ENCODE measurements around the gene EML5.
"Not testable (repeated sequence)": the region's sequence is repeated elsewhere in the genome, so short reads cannot be mapped to it uniquely, and the experiment has no call there.

The EML5 gene

DNA sequence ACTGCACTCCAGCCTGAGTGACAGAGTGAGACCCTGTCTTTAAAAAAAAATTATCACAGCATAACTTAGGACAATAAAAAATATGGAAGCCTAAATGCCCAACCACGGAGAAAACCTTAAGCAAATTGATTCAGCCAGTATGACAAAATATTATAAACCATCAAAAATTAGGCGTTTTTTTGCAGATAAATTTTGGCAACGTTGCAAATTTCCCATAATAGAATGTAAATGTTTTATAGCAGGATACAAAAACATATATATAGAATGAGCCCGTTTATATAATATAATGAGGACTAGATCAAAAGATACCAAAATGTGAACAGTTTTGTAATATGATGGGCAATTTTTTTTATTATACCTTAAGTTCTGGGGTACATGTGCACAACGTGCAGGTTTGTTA lies 6.8 kb upstream of the EML5 start:
- no peak for DNase-seq

DNA sequence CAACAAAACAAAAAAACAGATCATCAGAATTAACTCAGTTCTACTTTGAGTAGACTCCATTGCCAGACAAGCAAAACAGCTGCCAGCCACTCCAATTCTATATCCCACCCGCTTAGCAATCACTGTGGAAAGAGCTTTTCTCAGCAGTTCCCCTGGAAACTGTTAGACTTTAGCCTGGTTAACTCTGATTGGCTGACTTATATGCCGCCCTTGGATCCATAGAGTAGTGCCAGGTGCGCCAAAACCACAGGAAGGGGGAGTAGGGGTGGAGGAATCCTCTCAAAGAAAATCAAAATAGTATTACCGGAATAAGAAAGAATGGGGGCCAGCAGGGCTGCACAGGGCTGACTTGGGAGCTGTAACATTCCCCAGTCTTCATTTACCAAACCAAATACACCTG lies 5.4 kb upstream of the EML5 start:
- DNase-seq, result peak; percentile 79

DNA sequence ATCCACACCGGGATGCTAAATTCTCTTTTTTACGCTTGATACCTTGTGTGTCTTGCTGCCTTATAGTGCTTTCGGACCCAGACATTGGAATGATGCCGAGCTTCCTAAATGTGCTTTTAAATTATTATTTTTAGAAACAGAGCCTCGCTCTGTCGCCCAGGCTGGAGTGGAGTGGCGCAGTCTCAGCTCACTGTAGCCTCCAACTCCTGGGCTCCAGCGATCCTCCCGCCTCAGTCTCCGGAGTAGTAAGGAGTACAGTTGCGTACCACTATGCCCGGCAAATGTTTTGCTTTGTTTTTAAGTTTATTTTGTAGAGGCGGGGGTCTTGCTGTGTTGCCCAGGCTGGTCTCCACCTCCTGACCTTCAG lies 489 bp upstream of the EML5 start:
- no peak for DNase-seq

DNA sequence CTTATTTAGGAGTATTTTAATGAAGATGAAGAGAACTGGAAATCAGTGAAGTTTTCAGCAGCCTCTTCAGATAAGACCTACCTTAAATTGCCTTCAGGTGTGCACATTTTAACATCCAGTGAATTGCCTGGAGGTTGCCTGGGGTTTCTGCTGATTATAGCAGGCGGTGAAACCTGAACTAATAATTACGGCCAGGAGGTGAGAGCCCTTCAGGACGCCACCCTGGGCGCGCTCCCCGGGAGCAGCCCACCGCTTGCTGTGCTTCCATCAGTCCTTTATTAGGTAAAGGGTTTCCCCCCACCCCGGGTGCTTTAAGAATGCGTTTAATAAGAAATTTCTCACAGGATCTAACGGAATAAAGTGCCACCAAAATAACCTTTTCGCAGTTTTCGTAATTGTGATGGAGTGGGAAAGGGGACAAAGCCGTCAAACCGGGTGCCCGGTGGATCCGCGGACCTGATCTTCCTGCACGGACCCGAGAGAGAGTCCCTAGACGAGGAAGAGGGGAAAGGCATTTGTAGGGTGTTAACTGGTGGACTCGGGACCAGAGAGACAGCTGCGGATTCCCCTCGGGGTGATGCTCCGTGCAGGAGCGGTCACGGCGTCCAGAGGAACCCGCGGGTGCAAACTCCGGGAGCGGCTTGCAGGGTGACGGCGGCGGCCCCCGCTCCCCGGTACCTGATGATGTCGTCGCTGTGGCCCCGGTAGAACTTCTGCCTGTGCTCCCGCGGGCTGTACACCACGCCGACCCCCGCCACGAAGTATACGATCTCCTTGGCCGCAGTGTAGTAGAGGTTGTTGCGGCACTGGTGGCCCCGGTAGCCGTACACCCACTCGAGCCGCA lies 902 bp downstream of the EML5 start:
- peak; percentile 60 for DNase-seq

DNA sequence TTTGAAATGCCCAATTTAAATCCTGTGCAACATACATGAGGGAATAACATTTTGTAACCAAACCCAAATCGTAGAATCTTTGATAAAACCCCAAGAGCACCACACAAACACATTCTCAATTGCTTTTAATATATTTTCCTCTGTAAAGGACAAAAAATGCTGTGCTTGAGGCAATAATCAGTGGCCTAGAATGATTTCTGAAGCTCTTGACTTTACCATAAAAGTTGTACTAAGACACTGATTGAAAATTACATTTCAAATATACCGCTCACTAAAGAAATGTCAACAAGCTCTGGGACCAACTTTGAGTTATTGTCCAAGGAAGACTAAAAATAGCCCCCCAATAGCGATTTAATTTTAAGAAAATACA lies 1.5 kb downstream of the EML5 start:
- DNase-seq, result no peak

DNA sequence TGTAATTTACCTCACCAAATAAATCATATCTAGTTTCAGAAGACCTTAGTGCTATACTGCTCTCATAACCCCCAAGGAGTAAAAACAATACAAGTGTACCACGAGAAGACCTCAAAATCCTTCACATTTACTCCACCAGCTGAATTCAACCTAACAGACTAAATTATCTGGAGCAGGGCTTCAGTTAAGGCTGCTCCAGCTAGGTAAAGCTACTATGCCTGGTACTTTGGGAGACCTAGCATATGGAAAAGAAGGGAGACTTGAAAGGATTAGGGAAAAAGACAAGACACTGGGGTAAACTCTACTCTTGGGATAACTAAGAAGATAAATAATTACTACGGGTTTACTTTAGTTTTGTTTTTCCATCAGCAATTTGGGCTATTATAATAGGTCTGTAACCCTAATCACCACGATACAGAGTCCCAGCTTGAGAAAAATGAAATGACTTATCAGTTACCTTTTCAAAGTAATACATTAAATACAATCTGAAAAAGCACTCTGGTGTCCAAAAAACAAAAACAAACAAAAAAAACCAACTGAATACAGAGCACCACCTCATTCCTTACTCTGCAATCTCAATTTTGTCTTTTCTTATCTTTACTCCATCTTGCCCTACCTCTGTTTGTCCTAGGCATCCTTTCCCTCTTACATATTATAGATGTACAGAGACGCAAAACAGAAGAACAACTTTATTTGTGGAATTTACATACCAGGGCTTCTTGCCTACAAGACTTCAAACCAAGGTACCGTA lies 2.1 kb downstream of the EML5 start:
- no peak for DNase-seq

DNA sequence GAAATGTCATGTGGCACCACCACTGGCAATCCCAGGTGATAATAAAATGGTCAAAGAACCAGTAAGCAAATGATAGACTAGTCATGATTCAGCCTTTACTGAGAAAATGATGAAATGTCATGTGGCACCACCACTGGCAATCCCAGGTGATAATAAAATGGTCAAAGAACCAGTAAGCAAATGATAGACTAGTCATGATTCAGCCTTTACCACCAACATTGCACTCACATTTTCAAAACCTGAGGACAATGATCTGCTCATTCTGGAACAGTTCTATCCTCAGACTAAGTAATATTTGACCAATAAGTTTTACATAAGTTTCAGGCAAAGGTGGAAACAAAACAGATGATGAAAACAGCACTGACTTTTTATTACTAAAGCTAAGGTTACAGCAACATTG lies 3.2 kb downstream of the EML5 start:
- DNase-seq, result not testable (repeated sequence)

DNA sequence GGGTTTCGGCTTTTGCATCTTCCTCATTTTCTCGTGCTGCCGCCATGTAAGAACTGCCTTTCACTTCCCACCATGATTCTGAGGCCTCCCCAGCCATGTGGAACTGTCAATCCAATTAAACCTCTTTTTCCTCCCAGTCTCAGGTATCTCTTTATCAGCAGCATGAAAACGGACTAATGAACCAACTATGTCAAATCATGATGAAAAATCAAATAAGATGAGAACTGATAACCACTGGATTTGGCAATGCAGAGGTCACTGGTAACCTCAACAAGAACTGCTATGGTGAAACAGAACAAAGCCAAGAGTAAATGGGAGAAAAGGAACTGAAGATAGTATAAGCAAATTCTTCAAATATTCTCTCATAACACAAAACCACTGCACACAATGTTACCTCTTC lies 6.0 kb downstream of the EML5 start:
- DNase-seq, result no peak

DNA sequence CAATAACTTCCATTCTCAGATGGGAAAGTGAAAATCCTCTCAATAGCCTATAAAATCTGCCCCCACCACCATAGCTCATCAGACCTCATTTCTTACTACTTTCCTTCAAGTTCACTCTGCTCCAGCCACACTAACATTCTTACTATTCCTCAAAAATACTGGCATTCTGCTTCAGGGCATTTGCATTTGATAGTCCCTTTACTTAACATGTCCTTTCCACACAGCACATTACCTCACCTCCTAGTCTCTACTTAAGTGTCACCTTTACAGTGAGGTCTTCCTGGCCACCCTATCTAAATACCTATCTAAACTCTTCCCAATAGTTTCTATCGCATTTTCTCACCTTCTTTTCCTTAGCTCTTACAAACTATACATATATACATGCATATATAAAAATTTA lies 6.8 kb downstream of the EML5 start:
- no peak for DNase-seq

DNA sequence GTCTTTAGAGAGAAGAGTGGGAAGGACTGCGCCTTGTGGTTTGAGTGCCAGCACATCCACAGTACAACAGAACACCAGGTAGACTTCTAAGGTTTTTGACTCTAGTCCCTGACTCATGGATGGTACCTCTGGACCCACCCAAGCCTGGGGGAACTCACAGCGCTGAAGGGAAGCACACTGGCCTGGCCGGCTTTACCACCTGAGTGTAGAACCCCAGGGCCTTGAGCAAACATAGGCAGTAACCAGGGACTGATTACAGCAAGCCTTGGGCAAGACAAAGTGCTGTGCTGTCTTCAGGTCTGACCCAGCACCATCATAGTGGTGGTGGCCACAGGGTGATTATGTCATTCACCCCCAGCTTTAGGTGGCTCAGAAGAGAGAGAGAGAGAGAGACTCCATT lies 17.2 kb downstream of the EML5 start:
- no peak for DNase-seq

DNA sequence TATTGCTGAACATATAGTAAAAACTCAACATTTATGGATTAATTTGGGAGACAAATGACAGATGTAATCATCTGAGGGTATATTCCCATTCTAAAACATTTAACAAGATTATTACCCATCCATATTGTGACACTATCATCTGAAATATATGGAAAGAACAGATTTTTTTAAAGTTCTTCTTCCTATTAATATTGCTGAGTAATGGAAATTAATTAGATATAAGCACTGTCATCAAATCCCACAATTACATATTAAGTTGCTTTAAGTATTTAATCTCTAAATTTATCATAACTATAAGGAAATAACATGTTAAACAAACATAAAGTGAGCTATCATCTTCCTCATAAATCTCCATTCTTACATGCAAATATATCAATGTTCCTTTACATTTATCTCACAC lies 22.0 kb downstream of the EML5 start:
- DNase-seq, result no peak

DNA sequence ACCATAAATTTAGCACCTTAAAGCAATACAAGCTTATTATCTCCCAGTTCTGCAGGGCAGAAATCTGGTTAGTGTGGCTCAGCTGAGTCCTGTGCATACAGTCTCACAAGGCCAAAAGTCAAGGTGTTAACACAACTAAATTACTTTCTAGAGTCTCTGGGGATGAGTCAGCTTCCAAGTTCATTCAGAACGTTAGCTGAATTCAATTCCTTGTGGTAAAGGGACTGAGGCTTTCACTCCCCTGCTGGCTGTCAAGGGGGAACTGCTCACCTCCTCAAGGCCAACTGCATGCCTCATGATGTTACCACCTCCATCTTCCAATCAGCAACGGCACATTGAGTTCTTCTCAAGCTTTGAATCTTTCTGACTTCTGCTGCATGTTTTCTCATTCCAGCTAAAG lies 27.6 kb downstream of the EML5 start:
- DNase-seq, result no peak

DNA sequence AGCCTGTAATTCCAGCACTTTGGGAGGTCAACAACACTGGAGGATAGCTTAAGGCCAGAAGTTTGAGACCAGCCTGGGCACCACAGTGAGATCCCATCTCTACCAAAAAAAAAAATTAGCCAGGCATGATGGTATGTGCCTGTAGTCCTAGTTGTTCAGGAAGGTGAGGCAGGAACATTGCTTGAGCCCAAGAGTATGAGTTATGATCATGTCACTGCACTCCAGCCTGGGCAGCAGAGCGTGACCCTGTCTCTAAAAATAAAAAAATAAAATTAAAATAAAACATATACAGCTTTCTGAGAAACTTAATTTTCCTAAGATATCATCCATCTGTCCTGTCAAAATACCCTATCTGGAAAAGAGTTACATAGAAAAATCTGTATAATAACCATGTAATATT lies 38.9 kb downstream of the EML5 start:
- no peak for DNase-seq

DNA sequence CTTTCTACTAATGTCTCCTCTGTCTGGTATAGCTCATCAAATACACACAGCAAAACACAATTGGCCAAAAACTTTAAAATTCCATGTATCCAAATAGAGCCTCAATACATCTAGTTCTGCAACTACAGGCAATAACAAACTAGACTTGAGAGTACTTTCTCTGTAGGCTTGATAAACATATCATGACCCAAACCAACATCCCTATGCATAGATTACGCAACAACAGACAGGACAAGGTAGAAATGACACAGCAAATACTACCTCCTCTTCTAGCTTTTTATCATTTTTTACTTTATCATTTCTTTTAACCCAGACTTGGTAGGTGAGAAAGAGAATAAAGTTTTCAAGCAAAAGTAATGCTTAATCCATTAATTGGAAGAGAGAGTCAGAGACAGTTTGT lies 41.8 kb downstream of the EML5 start:
- DNase-seq, result no peak

DNA sequence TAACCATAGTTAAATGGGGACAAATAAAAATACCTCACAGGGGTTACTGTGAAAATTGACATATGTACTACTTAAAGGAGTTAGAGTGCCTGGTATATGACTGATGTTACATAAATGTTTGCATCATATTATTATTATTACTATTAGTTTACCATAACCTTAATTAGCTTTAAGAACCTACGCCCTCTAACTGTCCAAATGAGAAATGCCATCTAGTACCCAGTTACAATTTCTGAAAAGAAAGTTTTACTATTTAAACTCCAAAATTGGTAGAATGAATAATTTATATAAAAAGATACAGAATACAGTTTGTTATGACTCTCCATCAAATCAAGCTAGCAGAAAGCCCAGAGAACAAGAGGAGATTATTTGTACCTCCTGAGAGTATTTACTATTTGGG lies 42.3 kb downstream of the EML5 start:
- DNase-seq, result no peak

DNA sequence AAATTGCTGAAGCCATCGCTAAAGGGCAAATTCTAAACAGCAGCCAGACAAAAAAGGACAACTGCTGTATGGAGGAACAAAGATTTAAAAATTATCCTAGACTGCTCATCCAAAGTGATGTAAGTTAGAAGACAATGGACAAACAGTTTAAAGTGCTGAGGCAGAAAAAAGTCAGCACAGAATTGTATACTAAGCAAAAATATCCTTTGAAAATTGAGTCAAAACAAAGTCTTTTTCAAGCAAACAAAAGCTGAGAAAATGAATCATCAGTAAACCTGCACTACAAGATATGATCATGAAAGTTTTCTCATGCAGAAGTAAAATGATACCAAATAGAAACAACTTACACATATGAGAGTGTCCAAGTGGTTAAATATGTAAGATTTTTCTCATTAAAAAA lies 43.6 kb downstream of the EML5 start:
- no peak for DNase-seq

DNA sequence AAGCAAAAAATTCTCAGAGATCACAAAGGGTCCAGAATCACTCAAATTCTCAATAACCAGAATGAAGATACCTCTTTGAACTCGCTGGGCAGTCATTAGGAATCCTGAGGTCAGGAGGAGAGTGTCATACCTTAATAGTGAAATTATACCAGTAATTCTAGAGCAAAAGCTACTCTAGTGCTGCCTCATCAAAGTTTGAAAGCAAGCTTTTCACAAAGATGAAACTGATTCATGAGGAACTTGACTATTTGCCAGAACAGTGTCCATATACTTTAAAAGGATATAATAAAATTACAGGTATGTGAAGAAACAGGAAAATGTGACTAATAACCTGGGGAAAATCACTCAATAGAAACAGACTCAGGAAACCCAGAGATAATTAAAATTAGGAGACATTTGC lies 44.5 kb downstream of the EML5 start:
- DNase-seq, result no peak

DNA sequence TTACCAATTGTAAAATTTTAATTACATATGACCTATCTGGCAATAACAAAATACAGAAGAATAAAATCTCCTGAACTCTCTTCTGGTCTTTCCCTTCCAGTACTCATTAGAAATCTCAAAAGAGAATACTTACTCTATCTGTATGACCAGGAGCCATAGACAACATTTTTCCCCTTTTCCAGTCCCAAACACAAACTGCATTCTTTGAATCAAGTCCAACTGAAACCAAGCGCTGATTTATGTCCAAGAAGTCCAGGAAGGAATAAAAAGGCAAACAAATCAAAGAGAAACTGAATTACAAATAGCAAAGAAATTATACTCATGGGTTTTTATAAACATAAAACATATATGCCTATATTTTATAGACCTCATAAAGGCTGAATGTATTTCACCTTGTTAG lies 46.7 kb downstream of the EML5 start:
- DNase-seq, result no peak

DNA sequence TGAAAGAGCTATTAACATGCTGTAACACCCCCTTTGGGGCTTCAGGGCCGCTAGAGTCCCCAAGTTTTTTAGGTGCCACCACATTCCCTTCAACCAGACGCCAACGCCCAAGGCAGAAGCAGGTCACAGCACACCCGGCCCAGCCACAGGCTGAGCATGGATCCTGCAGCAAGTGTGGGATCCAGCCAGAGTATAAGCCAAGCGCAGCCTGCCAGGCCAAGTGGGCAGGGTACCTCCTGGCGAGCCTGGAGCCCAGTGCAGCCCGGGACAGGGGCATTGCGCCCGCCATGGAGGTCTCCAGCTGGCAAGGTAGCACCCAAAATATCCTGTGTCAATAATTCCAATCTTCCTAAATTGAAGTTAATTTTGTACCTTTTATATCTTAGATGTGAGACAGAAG lies 55.5 kb downstream of the EML5 start:
- DNase-seq, result no peak

DNA sequence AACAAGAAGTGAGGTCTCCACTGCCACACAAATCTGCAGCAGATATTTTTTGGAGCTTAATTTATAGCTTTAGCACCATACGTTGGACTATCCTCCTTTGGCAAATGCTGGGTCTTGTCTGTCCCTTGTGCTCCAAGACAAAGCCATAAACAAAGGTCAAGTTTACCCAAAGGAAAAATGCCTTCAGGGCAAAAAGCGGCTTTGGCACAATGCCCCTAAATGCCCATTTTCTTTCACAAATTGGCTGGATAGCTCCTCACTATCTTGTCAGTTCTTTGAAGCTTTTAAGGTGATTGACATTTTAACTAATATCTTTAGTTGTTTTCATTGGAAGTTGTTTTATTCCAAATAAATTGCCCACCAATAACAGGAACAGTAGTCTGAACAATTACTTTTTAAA lies 59.6 kb downstream of the EML5 start:
- no peak for DNase-seq

DNA sequence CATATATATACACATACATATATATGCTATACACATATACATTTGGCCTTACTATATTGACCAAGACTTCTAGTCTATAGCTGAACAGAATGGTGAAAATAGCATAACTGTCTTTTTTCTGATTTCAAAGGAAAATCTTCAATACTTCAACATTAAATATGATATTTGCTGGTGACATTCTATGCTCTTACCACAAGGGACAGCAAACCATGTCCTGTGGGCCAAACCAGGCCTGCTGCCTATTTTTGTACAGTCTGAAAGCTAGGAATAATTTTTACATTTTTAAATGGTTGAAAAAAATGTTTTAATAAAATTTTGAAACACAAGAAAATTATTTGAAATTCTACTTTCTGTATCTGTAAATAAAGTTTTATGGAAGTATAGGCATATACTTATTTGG lies 63.6 kb downstream of the EML5 start:
- DNase-seq, result no peak

DNA sequence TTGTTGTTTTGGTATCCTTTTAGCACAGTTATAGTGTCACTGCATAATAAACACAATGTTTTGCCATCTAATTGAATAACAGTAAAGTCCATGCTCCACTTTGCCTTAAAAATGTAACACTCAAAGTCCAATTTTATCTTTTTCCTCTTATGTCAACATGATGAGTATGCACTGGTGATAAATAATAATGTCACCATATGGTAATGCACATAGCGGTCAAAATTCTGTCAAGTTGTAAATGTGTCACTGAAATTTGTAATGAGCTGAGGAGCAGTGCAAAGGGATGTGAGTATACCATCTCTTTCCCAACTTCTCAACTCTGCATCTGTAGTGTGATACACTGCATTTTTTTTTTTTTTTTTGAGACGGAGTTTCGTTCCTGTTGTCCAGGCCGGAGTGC lies 65.7 kb downstream of the EML5 start:
- DNase-seq, result no peak

DNA sequence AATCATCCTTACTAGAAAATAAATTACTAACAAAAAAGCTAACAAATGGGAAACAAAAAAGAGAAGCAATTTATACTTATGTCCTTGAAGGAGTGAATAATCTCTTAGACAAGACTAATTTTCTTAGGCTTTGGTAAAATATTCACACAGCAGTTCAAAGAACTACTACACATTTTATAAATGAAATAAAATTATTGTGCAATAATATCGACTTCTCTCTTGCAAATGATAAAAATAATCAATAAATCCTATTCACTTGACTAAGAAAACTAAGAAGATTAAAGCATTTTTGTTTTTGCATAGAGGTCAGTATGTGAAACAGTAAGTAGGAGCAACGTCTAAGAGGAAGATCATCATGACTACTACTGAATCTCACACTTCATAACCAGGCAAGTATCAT lies 82.0 kb downstream of the EML5 start:
- DNase-seq, result no peak

DNA sequence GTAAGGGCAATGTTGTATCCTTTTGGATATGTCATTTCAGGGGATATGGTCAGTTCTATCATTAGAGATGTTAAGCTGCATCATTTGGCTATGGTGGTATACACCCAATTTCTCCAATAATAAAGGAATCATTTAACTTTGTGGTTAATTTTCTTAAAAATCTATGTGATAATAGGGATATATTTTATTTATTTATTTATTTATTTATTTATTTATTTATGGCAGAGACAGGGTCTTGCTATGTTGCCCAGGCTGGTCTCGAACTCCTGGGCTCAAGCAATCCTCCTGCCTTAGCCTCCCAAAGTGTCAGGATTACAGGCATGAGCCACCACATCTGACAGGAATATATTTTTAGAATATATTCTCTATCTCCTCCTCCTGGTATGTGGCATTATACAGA lies 85.7 kb downstream of the EML5 start:
- DNase-seq, result no peak

DNA sequence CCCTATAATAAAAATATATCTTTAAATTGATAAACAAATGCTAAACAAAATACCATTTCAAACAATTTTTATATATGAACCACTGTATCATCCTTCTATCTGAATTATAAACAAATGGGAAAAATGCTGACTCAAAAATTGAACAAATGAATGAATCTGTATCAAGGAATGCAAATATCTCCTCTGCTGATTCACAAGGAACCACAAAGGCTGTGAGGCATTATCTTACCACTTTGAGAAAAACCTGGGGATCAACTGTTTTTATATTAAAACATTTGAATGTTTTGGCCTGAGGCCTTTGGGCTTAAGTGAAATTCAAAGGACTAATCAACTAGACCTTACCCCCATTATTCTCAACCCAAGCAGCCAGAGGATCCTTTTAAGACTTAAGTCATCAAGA lies 86.3 kb downstream of the EML5 start:
- DNase-seq, result no peak
